HS-5 (cell line): ENCODE results near the gene ACTN3.
"Not testable (repeated sequence)": the region's sequence is repeated elsewhere in the genome, so short reads cannot be mapped to it uniquely, and the experiment has no call there.

Experiments
- DNase-seq: peaks from one replicate; pipeline ENCODE4 v3.0.0-alpha.2; 2012; ENCODE audit warnings: low read depth

ACTN3 gene

GRCh38 chr11:66600631-66601233 is 54.0 kb downstream of the ACTN3 start:
- no peak for DNase-seq

GRCh38 chr11:66603072-66603471 is 56.4 kb downstream of the ACTN3 start:
- DNase-seq, result no peak

DNA sequence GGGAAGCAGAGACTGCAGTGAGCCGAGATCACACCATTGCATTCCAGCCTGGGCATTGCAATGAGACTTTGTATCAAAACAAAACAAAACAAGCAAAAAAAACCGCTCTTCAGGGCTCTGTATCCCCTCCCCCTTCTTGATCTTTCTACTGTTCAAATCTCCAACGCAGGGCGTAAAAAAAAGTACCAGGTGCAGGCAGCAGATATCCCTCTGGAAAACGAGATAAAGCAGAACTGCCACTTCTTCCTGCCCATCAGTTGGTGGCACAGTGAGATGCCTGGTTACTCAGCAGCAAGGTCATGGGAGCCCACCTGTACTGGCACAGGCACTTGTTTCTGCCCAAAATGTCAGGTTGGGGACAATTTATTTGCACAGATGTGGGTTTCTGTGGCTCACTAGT is 57.5 kb downstream of the ACTN3 start:
- no peak for DNase-seq

GRCh38 chr11:66606608-66607007 is 59.9 kb downstream of the ACTN3 start:
- DNase-seq, result not testable (repeated sequence)

GRCh38 chr11:66607126-66607834 is 60.6 kb downstream of the ACTN3 start:
- DNase-seq, result peak; percentile 15

DNA sequence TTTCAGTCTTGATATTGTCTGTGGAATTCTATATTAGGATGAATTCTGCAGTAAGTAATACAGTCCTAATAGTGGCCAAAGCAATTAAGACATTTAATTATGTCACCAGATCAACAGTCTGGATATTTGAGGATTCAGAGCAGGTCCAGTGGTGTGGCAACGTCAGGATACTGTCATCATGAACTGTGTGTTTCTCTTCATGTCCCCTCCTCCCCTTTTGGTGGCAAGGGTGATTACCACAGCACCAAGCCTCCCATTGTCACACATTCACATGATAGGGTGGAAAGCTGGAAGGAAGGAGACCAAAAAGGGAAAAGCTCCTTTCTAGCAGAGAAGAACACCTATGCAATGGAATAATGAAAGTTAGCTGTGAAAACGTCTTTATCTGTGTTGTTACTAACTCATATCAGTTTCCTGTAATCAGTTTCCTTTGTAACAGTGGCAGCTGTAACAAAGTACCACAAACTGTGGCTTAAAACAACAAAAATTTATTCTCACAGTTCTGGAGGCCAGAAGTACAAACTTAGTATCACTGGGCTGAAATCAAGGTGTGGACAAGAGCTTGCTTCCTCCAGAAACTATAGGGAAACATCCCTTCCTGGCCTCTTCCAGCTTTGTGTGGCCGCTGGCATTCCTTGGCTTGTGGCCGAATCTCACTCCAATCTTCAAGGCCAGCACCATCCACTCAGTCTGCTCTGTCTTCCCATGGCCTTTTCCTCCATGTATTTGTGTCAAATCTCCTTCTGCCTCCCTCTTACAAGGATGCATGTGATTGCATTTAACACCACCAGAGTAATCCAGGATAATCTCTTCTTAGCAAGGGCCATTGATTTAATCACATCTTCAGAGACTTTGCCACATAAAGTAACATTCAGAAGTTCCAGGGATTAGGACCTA is 63.3 kb downstream of the ACTN3 start:
- no peak for DNase-seq

GRCh38 chr11:66612458-66612857 is 65.8 kb downstream of the ACTN3 start:
- no peak for DNase-seq
